HepG2 (cell line): ENCODE results near the gene CADPS2. TPM values are rescaled to one million over a fixed set of nuclear protein-coding genes. Genes with fewer than 3 reads are reported as not detected.

Experiments
- ATAC-seq: fragments of 200-7000 bp; cut with Tn5 transposase; 3 replicates; pipeline ENCODE4 v1.9.1; 2020; ENCODE audit warnings: mild to moderate bottlenecking, moderate library complexity
- BruUV-seq: library from RNA; stranded (reverse); fragments of 400-500 nt; replicated peaks from 2 replicates; lab custom pipeline; 2021; lab: Mats Ljungman, UMichigan
- CTCF ChIA-PET: fragments of 300-600 bp; formaldehyde crosslinking; extraction: SDS; loops from one replicate; lab custom pipeline; 2021; ENCODE audit warnings: low total read pairs, inconsistent platforms, low intra/inter-chr PET ratio; lab: Yijun Ruan, JAX
- POLR2A ChIA-PET: fragments of 350-600 bp; sonication (Branson Sonifier 250); formaldehyde crosslinking; loops from one replicate; lab custom pipeline; 2020; ENCODE audit warnings: antibody characterized with exemption, inconsistent platforms; lab: Yijun Ruan, JAX
- DNase-seq: peaks from one replicate; pipeline ENCODE4 v3.0.0-alpha.2; 2015; ENCODE audit warnings: low spot score
- FAIRE-seq: peaks from 3 replicates; lab custom pipeline; 2011; peaks lifted over from hg19 to GRCh38; lab: Jason Lieb, UNC
- H2AFZ ChIP-seq: one replicate; pipeline ENCODE4 v1.6.1; 2011; ENCODE audit warnings: low read length, inconsistent platforms
- H3K27ac ChIP-seq: fragments of 300-600 bp; 3 replicates; pipeline ENCODE4 v1.8.0; 2011; ENCODE audit warnings: mixed run types, mild to moderate bottlenecking, mixed read lengths, low read length, inconsistent platforms; ENCODE audit not compliant: insufficient read depth; ENCODE audit errors: extremely low read length
- H3K27me3 ChIP-seq, 2 experiments: fragments of 200-600 bp in 1 of 2; 2 replicates in 1 of 2; 3 replicates in 1 of 2; pipeline versions ENCODE4 v1.6.0 to v1.8.0; 2011; ENCODE audit warnings: low read length in 2 of 2, mild to moderate bottlenecking in 2 of 2, moderate library complexity in 2 of 2, inconsistent platforms in 1 of 2; ENCODE audit not compliant: insufficient read depth in 2 of 2, control insufficient read depth in 1 of 2
- H3K36me3 ChIP-seq, 2 experiments: fragments of 200-600 bp in 1 of 2; replicated peaks in 1 of 2; 2 replicates in 1 of 2; 3 replicates in 1 of 2; pipeline versions ENCODE4 v1.5.1 to v1.8.0; 2011; ENCODE audit warnings: low read length in 2 of 2, inconsistent platforms in 1 of 2; ENCODE audit not compliant: insufficient read depth in 2 of 2, control insufficient read depth in 1 of 2
- H3K4me1 ChIP-seq: 2 replicates; pipeline ENCODE4 v1.5.1; 2012; ENCODE audit warnings: low read length, inconsistent platforms; ENCODE audit not compliant: insufficient read depth
- H3K4me2 ChIP-seq: 2 replicates; pipeline ENCODE4 v1.6.0; 2011; ENCODE audit warnings: low read depth, low read length, inconsistent platforms
- H3K4me3 ChIP-seq, 3 experiments: fragments of 200-600 bp in 1 of 3; sonication (generic), shearing (Covaris generic) in 1 of 3; replicated peaks in 1 of 3; 2 replicates each; pipeline ENCODE4 v1.5.1; 2011 to 2016; ENCODE audit warnings: low read length in 3 of 3, inconsistent platforms in 2 of 3, low read depth in 2 of 3, mild to moderate bottlenecking in 2 of 3, control low read depth in 1 of 3, mixed read lengths in 1 of 3; ENCODE audit not compliant: insufficient read depth in 1 of 3
- H3K79me2 ChIP-seq: one replicate; pipeline ENCODE4 v1.6.1; 2011; ENCODE audit warnings: low read length, inconsistent platforms; ENCODE audit not compliant: insufficient read depth
- H3K9ac ChIP-seq: 2 replicates; pipeline ENCODE4 v1.6.0; 2011; ENCODE audit warnings: mild to moderate bottlenecking, low read depth, low read length, inconsistent platforms; ENCODE audit not compliant: insufficient read depth
- H3K9me3 ChIP-seq: 2 replicates; pipeline ENCODE4 v1.5.1; 2012; ENCODE audit warnings: mild to moderate bottlenecking, low read length
- H4K20me1 ChIP-seq: 2 replicates; pipeline ENCODE4 v1.6.0; 2011; ENCODE audit warnings: inconsistent platforms, mild to moderate bottlenecking, low read length, moderate library complexity; ENCODE audit not compliant: insufficient read depth
- HIVEP1 ChIP-seq: sonication (generic); formaldehyde crosslinking; IDR thresholded peaks from 2 replicates; pipeline ENCODE4 v1.4.0; 2020; ENCODE audit warnings: mild to moderate bottlenecking, missing genetic modification reagents
- HMGA1 ChIP-seq: sonication (generic); formaldehyde crosslinking; conservative IDR thresholded peaks from 2 replicates; pipeline ENCODE4 v1.4.0; 2020; ENCODE audit warnings: missing genetic modification reagents
- IRX3 ChIP-seq: sonication (generic); formaldehyde crosslinking; IDR thresholded peaks from 2 replicates; pipeline ENCODE4 v1.8.1; 2023; ENCODE audit warnings: mild to moderate bottlenecking, low read depth, missing genetic modification reagents, borderline replicate concordance
- RFXAP ChIP-seq: sonication (generic); formaldehyde crosslinking; IDR thresholded peaks from 2 replicates; pipeline ENCODE4 v1.4.0; 2020; ENCODE audit warnings: missing genetic modification reagents, borderline replicate concordance
- ZNF337 ChIP-seq: sonication (generic); formaldehyde crosslinking; IDR thresholded peaks from 2 replicates; pipeline ENCODE4 v1.5.1; 2020; ENCODE audit warnings: missing genetic modification reagents, low read depth, mild to moderate bottlenecking, borderline replicate concordance
- WGBS: methylation state at CpG from one replicate; pipeline ENCODE4 v1.1.6; 2017; ENCODE audit warnings: low lambda C conversion rate; 5-methylcytosine and 5-hydroxymethylcytosine counted together
- in situ Hi-C: cut with HindIII; loops from 2 replicates; pipeline ENCODE4 v1.10.0; 2017; ENCODE audit warnings: low pct_unique_long_range_greater_than_20kb; ENCODE audit not compliant: extremely low pct_ligation_motif_present
- intact Hi-C: fragments of 100-400 bp; cut with micrococcal nuclease; formaldehyde crosslinking; loops from one replicate; pipeline ENCODE4 v1.10.0; 2022; ENCODE audit not compliant: unreplicated experiment
- polyA plus RNA-seq, 8 experiments: library from polyadenylated mRNA; depleted of rRNA in 3 of 8; stranded (reverse) in 7 of 8; unstranded in 1 of 8; fragments of >200 nt; fragmentation: Illumina TruSeq in 4 of 8; extraction: Trizol in 4 of 8; gene quantifications; 2 replicates each; pipeline versions ENCODE4 v1.2.1 to v1.2.3, GENCODE V29; 2011 to 2016; ENCODE audit warnings: low read depth in 4 of 8, missing spikeins in 1 of 8, mixed read lengths in 1 of 8; ENCODE audit not compliant: insufficient read depth in 1 of 8
- total RNA-seq, 5 experiments: library from RNA; depleted of rRNA; stranded (reverse); fragments of >200 nt; fragmentation: Illumina TruSeq; extraction: Trizol; gene quantifications; 2 replicates each; pipeline ENCODE4 v1.2.3, GENCODE V29; 2016; ENCODE audit warnings: low read depth in 1 of 5
- TF ChIP-seq, protein P1 (sequence below): sonication (generic); formaldehyde crosslinking; IDR thresholded peaks from 2 replicates; pipeline ENCODE4 v1.9.0; 2021; ENCODE audit warnings: missing genetic modification reagents, mild to moderate bottlenecking, borderline replicate concordance
- TF ChIP-seq, protein P2 (sequence below): sonication (generic); formaldehyde crosslinking; IDR thresholded peaks from 2 replicates; pipeline ENCODE4 v1.4.0; 2020; ENCODE audit warnings: mild to moderate bottlenecking, missing genetic modification reagents

The CADPS2 gene
- total and polyA plus RNA-seq, 2 of the 13 experiments (the other 11 are each of a cell fraction or from before 2014, with no cell fraction given): 17.6 to 43.8 TPM

DNA sequence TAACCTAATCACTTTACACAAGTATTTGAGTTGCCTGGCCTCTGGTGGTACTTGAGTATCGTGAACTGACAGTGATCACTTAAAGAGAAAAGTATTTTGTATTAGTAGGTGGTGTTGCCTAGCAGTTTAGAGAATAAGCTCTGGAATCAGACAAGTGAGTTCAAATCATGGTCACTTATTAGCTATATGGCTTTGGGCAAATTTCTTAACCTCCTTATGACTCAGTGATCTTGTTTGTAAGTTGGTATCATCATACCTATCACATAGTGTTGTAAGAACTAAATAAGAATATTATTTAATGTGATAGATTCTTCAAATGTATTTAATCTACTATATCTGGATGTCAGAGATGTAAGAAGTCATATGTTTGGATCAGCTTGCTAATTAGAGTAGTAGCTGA is 351.2 kb downstream of the CADPS2 start:
- in situ Hi-C loops: loop anchor here (10.0 kb wide), 1 partner anchor 440 kb away; no protein-coding TSS in a partner anchor
- FAIRE-seq: no peak
- POLR2A ChIA-PET: no interaction called here
- BruUV-seq: no TSS peak
- Histone ChIP-seq H4K20me1 (no peaks in the 10 kb centered on the region), H3K4me1 (no peaks in the 10 kb centered on the region), H3K36me3 (no peaks in the 10 kb centered on the region), H3K4me3 (no peak overlapping the region), H3K27me3 (no peaks in the 10 kb centered on the region), H3K9ac (no peak overlapping the region), H3K9me3 (no peaks in the 10 kb centered on the region), H3K4me2 (no peak overlapping the region), H2AFZ (no peak overlapping the region), H3K79me2 (no peaks in the 10 kb centered on the region), H3K27ac (no peak overlapping the region)
- DNase-seq: no peak
- WGBS: 100% methylated on average over 1 of the region's 1 CpG
- ATAC-seq: no peak
- TF ChIP-seq IRX3 (CRISPR knock-in tag) (no peak), HIVEP1 (CRISPR knock-in tag) (no peak), RFXAP (CRISPR knock-in tag) (no peak), HMGA1 (CRISPR knock-in tag) (no peak), ZNF337 (CRISPR knock-in tag) (no peak)
- TF ChIP-seq, protein P1, sequence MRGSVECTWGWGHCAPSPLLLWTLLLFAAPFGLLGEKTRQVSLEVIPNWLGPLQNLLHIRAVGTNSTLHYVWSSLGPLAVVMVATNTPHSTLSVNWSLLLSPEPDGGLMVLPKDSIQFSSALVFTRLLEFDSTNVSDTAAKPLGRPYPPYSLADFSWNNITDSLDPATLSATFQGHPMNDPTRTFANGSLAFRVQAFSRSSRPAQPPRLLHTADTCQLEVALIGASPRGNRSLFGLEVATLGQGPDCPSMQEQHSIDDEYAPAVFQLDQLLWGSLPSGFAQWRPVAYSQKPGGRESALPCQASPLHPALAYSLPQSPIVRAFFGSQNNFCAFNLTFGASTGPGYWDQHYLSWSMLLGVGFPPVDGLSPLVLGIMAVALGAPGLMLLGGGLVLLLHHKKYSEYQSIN (CRISPR knock-in tag): no peak
- TF ChIP-seq, protein P2, sequence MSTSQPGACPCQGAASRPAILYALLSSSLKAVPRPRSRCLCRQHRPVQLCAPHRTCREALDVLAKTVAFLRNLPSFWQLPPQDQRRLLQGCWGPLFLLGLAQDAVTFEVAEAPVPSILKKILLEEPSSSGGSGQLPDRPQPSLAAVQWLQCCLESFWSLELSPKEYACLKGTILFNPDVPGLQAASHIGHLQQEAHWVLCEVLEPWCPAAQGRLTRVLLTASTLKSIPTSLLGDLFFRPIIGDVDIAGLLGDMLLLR: no peak
- CTCF ChIA-PET: no interaction called here
- intact Hi-C loops: no loop called here
